ENCODE measurements around the gene PINK1.

Gene PINK1

GRCh38 chr1:20589331-20590278 is 43.7 kb upstream of the PINK1 start:
- Mint-ChIP-seq H3K9me3 (no peaks in the 10 kb centered on the region), H3K4me1 (peaks cover 18% of the 10 kb centered on the region), H3K27me3 (ENCODE audit: low read depth) (peaks cover 4% of the 10 kb centered on the region), H3K27ac (peak overlapping the region; percentile 96 to 98 (median 98)), H3K36me3 (ENCODE audit: low read depth) (no peaks in the 10 kb centered on the region), H3K4me3 (peak overlapping the region; percentile 68 to 79 (median 78))
- TF ChIP-seq CTCF (IDR thresholded peaks at IDR 0.05; ENCODE audit: unreplicated experiment in 3 of 3), result no peak

GRCh38 chr1:20590306-20590777 is 42.9 kb upstream of the PINK1 start:
- H3K4me1 Mint-ChIP-seq, result peaks cover 18% of the 10 kb centered on the region

GRCh38 chr1:20593756-20594155 is 39.5 kb upstream of the PINK1 start:
- no peak overlapping the region for H3K27ac Mint-ChIP-seq
- no peaks in the 10 kb centered on the region for H3K36me3 Mint-ChIP-seq (ENCODE audit: low read depth)
- TF ChIP-seq CTCF (IDR thresholded peaks at IDR 0.05; ENCODE audit: unreplicated experiment in 3 of 3), result no peak
- H3K27me3 Mint-ChIP-seq (ENCODE audit: low read depth), result no peaks in the 10 kb centered on the region
- no peaks in the 10 kb centered on the region for H3K9me3 Mint-ChIP-seq
- H3K4me1 Mint-ChIP-seq, result peaks cover 22% of the 10 kb centered on the region
- no peak overlapping the region for H3K4me3 Mint-ChIP-seq

More at GRCh38 chr1:20590306-20590777, 42.9 kb upstream of the PINK1 start:
- no peaks in the 10 kb centered on the region for H3K36me3 Mint-ChIP-seq (ENCODE audit: low read depth)
- H3K9me3 Mint-ChIP-seq, result no peaks in the 10 kb centered on the region
- TF ChIP-seq CTCF (IDR thresholded peaks at IDR 0.05; ENCODE audit: unreplicated experiment in 3 of 3), result no peak
- no peaks in the 10 kb centered on the region for H3K27me3 Mint-ChIP-seq (ENCODE audit: low read depth)
- H3K27ac Mint-ChIP-seq, result peak overlapping the region; percentile 96 to 98 (median 98)
- H3K4me3 Mint-ChIP-seq, result peak overlapping the region in 2 of 3 experiments; percentile 7 to 9

- no peaks in the 10 kb centered on the region for H3K27me3 Mint-ChIP-seq (ENCODE audit: low read depth)
- no peak overlapping the region for H3K4me3 Mint-ChIP-seq
- H3K27ac Mint-ChIP-seq, result no peak overlapping the region
- peaks cover 14% of the 10 kb centered on the region for H3K4me1 Mint-ChIP-seq
- H3K9me3 Mint-ChIP-seq, result no peaks in the 10 kb centered on the region
- TF ChIP-seq CTCF (IDR thresholded peaks at IDR 0.05; ENCODE audit: unreplicated experiment in 3 of 3), result no peak
- H3K36me3 Mint-ChIP-seq (ENCODE audit: low read depth), result no peaks in the 10 kb centered on the region
Observed at GRCh38 chr1:20594746-20595145, 38.5 kb upstream of the PINK1 start.

GRCh38 chr1:20596106-20596505 is 37.2 kb upstream of the PINK1 start:
- Mint-ChIP-seq H3K9me3 (no peaks in the 10 kb centered on the region), H3K4me3 (no peak overlapping the region), H3K27ac (peak overlapping the region in 1 of 3 experiments; percentile 60), H3K27me3 (ENCODE audit: low read depth) (no peaks in the 10 kb centered on the region), H3K36me3 (ENCODE audit: low read depth) (no peaks in the 10 kb centered on the region), H3K4me1 (peaks cover 4% of the 10 kb centered on the region)
- no peak for TF ChIP-seq CTCF (IDR thresholded peaks at IDR 0.05; ENCODE audit: unreplicated experiment in 3 of 3)
